GM18873 (cell line): ENCODE results near the gene STX5.
"Not testable (repeated sequence)": the region's sequence is repeated elsewhere in the genome, so short reads cannot be mapped to it uniquely, and the experiment has no call there.

ENCODE experiments used
- ATAC-seq: cut with Tn5 transposase; IDR thresholded peaks from one replicate; pipeline ENCODE4 v1.9.1; 2021; ENCODE audit warnings: mild to moderate bottlenecking, moderate library complexity, moderate number of reproducible peaks; ENCODE audit not compliant: unreplicated experiment, low FRiP score

Gene STX5

GRCh38 chr11:62832336-62833234 is 734 bp upstream of the STX5 start, which contains the start of gene TEX54:
TEX54 (minus strand) TSS chr11:62832841.
- ATAC-seq, result peak; percentile 3

GRCh38 chr11:62830904-62831519 is 839 bp downstream of the STX5 start:
- ATAC-seq, result no peak

GRCh38 chr11:62828130-62828529 is 3.7 kb downstream of the STX5 start:
- ATAC-seq, result not testable (repeated sequence)

- no peak for ATAC-seq
Measured at GRCh38 chr11:62823677-62824076, 8.2 kb downstream of the STX5 start.

GRCh38 chr11:62817129-62817528 is 14.7 kb downstream of the STX5 start:
- ATAC-seq, result no peak

GRCh38 chr11:62816557-62816956 is 15.3 kb downstream of the STX5 start:
- ATAC-seq, result no peak

- ATAC-seq, result no peak
Measured at GRCh38 chr11:62811659-62812058, 20.2 kb downstream of the STX5 start.

- ATAC-seq, result no peak
Measured at GRCh38 chr11:62810748-62811147, 21.1 kb downstream of the STX5 start.

GRCh38 chr11:62806611-62807121 is 25.2 kb downstream of the STX5 start:
- no peak for ATAC-seq

- ATAC-seq, result no peak
Measured at GRCh38 chr11:62805961-62806441, 25.9 kb downstream of the STX5 start.

- peak; percentile 78 for ATAC-seq
Measured at GRCh38 chr11:62805076-62805892, 26.6 kb downstream of the STX5 start, which contains the start of gene NXF1. NXF1 (minus strand) TSS chr11:62805440; CDS start chr11:62805356, 84 bp downstream.

GRCh38 chr11:62804310-62805075 is 27.4 kb downstream of the STX5 start:
- peak; percentile 9 for ATAC-seq

- no peak for ATAC-seq
Measured at GRCh38 chr11:62801071-62801470, 30.8 kb downstream of the STX5 start.

GRCh38 chr11:62799486-62799885 is 32.4 kb downstream of the STX5 start:
- no peak for ATAC-seq

- ATAC-seq, result no peak
Measured at GRCh38 chr11:62796281-62796680, 35.6 kb downstream of the STX5 start.

- no peak for ATAC-seq
Measured at GRCh38 chr11:62794201-62794775, 37.6 kb downstream of the STX5 start.

GRCh38 chr11:62792202-62792575 is 39.7 kb downstream of the STX5 start:
- ATAC-seq, result no peak

GRCh38 chr11:62791501-62792201 is 40.2 kb downstream of the STX5 start, which contains the start of gene TMEM223:
TMEM223 (minus strand) TSS chr11:62792006; CDS start chr11:62791994, 12 bp downstream.
- no peak for ATAC-seq

GRCh38 chr11:62789576-62789975 is 42.3 kb downstream of the STX5 start:
- ATAC-seq, result no peak
